DMS 273 (cell line): Measurements from ENCODE around the gene ETDC.

Experiments
- DNase-seq: peaks from one replicate; lab custom pipeline; 2025; ENCODE audit not compliant: unreplicated experiment; lab: John Stamatoyannopoulos, UW

ETDC gene

DNA sequence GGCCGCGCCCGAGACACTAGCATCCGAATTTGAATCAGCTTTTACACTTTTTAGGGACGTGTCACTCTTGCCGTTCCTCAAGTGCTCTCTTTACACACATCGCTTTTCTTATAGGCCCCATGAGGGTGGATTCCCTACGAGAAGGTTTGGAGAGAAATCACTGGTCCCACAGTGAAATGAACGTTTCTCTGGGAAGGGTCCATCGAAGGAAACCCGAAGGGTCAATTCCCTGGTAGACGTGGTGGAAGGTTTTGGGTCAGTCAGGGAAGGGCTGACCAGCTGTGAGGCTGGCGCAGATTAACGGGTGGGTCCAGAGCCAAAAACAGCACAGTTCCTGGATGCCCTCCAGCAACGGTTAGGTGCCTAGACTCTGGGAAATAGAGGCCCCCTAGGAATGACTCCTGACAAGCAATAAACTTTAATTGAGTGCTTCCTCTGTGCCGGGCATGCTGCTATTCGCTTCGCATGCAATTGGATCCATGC, 35.9 kb downstream of the ETDC start:
- DNase-seq, result peak; percentile 72

DNA sequence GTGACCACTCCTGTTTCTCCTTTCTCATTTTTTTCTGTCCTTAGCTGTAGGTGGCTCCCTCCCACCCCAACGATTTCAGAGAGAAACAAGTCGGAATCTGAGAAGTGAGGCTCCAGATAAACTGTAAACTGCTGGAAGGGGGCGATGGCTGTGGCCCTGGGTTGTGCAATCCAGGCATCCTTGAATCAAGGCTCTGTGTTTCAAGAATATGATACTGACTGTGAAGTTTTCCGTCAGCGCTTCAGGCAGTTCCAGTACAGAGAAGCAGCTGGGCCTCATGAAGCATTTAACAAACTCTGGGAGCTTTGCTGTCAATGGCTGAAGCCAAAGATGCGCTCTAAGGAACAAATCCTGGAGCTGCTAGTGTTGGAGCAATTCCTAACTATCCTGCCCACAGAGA, 37.7 kb downstream of the ETDC start:
- no peak for DNase-seq

DNA sequence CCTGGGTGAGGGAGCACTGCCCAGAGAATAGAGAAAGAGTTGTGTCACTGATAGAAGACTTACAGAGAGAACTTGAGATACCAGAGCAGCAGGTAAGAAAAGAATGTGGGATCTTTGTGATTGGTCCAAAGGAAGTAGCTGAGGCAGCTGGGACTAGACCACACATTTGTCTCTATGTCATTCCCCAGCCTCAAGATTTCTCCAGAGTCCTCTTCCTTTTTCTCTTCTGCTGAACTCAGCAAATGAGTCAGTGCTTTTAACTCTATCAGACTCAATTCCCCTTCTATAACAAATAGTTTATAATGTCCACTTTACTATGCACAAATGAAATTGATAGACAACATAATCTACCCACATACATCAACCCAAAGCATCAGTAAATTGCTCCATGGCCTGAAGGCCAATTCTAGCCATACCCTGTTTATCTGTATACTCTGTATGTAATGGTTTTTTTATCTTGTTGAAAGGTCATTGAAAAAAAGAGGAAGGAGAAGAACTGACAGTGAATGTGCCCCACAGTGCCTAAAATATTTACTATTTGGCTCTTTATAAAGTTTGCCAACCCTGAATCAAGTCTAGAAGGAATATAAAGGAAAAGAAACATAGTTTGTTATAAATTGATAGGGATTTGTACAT, 38.2 kb downstream of the ETDC start:
- no peak for DNase-seq

DNA sequence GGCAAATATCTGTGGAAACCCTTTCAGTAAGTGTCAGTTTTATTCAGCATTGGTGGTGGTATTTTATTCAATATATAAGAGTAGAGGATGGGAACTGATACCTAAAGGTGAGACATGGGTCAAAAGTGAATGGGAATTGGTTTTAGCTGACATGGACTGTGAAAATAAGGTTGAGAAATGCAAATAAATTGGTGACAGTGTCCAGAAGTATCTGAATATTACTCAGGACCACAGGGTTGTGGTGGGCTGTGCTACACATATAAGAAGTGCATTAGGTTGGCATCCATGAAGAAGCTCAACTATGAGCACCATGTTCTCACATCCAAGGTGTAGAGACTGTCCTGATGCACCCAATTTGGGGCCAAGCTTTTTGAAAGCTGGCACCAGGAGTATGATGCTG, 45.0 kb downstream of the ETDC start:
- DNase-seq, result no peak
